K562 (cell line): ENCODE measurements around the gene A1BG. TPM values are rescaled to one million over a fixed set of nuclear protein-coding genes. Genes with fewer than 3 reads are reported as not detected.

ENCODE experiments used
- BRF1 ChIP-seq: IDR thresholded peaks from 3 replicates; pipeline ENCODE4 v1.6.1; 2011; ENCODE audit warnings: borderline replicate concordance, mild to moderate bottlenecking; ENCODE audit not compliant: insufficient read length; ENCODE audit errors: extremely low read depth
- CHD7 ChIP-seq: fragments of 200-600 bp; sonication (generic); IDR thresholded peaks from one replicate; pipeline ENCODE4 v1.6.1; 2012; ENCODE audit warnings: mild to moderate bottlenecking, low read depth, low read length, inconsistent platforms
- ERF ChIP-seq: fragments of 450-650 bp; formaldehyde crosslinking; IDR thresholded peaks from 2 replicates; pipeline ENCODE4 v1.4.0; 2020; ENCODE audit warnings: mild to moderate bottlenecking, mixed read lengths
- EZH2 ChIP-seq: IDR thresholded peaks from 2 replicates; pipeline ENCODE4 v1.6.1; 2012; ENCODE audit warnings: low read depth, mild to moderate bottlenecking, inconsistent platforms, low read length, borderline replicate concordance
- JUNB ChIP-seq: fragments of 450-650 bp; formaldehyde crosslinking; conservative IDR thresholded peaks from 2 replicates; pipeline ENCODE4 v1.4.0; 2020; ENCODE audit warnings: mild to moderate bottlenecking
- MYBL2 ChIP-seq, 2 experiments: fragments of 450-650 bp in 1 of 2; sonication (generic) in 1 of 2; formaldehyde crosslinking in 1 of 2; IDR thresholded peaks; 2 replicates each; pipeline versions ENCODE4 v1.6.1 to v1.8.1; 2017 to 2022; ENCODE audit warnings: borderline replicate concordance in 1 of 2, inconsistent platforms in 1 of 2, low read depth in 1 of 2, mild to moderate bottlenecking in 1 of 2, missing genetic modification reagents in 1 of 2, moderate library complexity in 1 of 2
- MYC ChIP-seq, 2 experiments: fragments of 250-450 bp in 1 of 2; sonication (Bioruptor Pico) in 1 of 2; IDR thresholded peaks; 2 replicates each; pipeline versions ENCODE4 v1.5.1 to v1.6.1; 2012 to 2021; ENCODE audit warnings: low read depth in 2 of 2, borderline replicate concordance in 1 of 2, improper control_type of control experiment in 1 of 2, low read length in 1 of 2, mild to moderate bottlenecking in 1 of 2, moderate library complexity in 1 of 2
- SAFB ChIP-seq: fragments of 200-400 bp; formaldehyde crosslinking; IDR thresholded peaks from 2 replicates; pipeline ENCODE4 v1.6.1; 2017; ENCODE audit warnings: low read depth, low read length, borderline replicate concordance
- SNIP1 ChIP-seq: fragments of 450-650 bp; IDR thresholded peaks from 2 replicates; pipeline ENCODE4 v1.7.1; 2017; ENCODE audit warnings: low read depth, mild to moderate bottlenecking
- SRF ChIP-seq, 2 experiments: fragments of 250-450, 450-650 bp in 1 of 2; sonication (Bioruptor Pico) in 1 of 2; sonication (generic) in 1 of 2; formaldehyde crosslinking; IDR thresholded peaks; 2 replicates each; pipeline versions ENCODE4 v1.5.0 to v1.5.1; 2020 to 2022; ENCODE audit warnings: mild to moderate bottlenecking in 1 of 2, missing genetic modification reagents in 1 of 2
- TAF15 ChIP-seq: fragments of 200-400 bp; formaldehyde crosslinking; IDR thresholded peaks from 2 replicates; pipeline ENCODE4 v1.6.1; 2017; ENCODE audit warnings: mild to moderate bottlenecking, low read depth, low read length, moderate library complexity
- TEAD4 ChIP-seq, 2 experiments: sonication (generic) in 1 of 2; formaldehyde crosslinking in 1 of 2; IDR thresholded peaks; 2 replicates each; pipeline versions ENCODE4 v1.6.1 to v1.8.0; 2012 to 2022; ENCODE audit warnings: borderline replicate concordance in 1 of 2, inconsistent platforms in 1 of 2, low read length in 1 of 2, mild to moderate bottlenecking in 1 of 2, missing genetic modification reagents in 1 of 2
- ZNF77 ChIP-seq: fragments of 250-450 bp; sonication (Bioruptor Pico); IDR thresholded peaks from 2 replicates; pipeline ENCODE4 v1.5.0; 2020
- polyA plus RNA-seq, 8 experiments: library from polyadenylated mRNA; depleted of rRNA in 4 of 8; stranded (reverse) in 5 of 8; unstranded in 3 of 8; fragments of >200 nt; fragmentation: Nextera tagmentation in 2 of 8; fragmentation: Illumina TruSeq in 1 of 8; extraction: Ambion mirVana in 2 of 8; extraction: Trizol in 1 of 8; gene quantifications; 2 replicates each; pipeline versions ENCODE4 v1.2.1 to v1.2.3, GENCODE V29; 2011 to 2014; ENCODE audit warnings: inconsistent platforms in 1 of 8, missing spikeins in 1 of 8
- total RNA-seq, 7 experiments: library from RNA; depleted of rRNA in 6 of 7; stranded (reverse); fragments of >200 nt in 6 of 7; fragmentation: Illumina TruSeq in 2 of 7; extraction: Trizol in 2 of 7; gene quantifications; 2 replicates each; pipeline versions ENCODE4 v1.2.1 to v1.2.3, GENCODE V29; 2011 to 2021; ENCODE audit warnings: low replicate concordance in 1 of 7
- TF ChIP-seq, protein P1 (sequence below): sonication (generic); formaldehyde crosslinking; IDR thresholded peaks from 2 replicates; pipeline ENCODE4 v1.8.0; 2022; ENCODE audit warnings: missing genetic modification reagents, mild to moderate bottlenecking, moderate library complexity, borderline replicate concordance

Gene A1BG
- total and polyA plus RNA-seq, 9 of the 15 experiments (the other 6 are each of a cell fraction or from before 2014, with no cell fraction given) = 0.10 to 19.8 (median 2.6) TPM

GRCh38 chr19:58395220-58395978 lies 42.1 kb upstream of the A1BG start, which contains the start of gene RNF225 (continued):
- no peak for TF ChIP-seq CHD7
- no peak for TF ChIP-seq JUNB
- no peak for TF ChIP-seq SNIP1
- TF ChIP-seq MYC (IDR thresholded peaks at IDR 0.05; ENCODE audit: low read depth, low read length) = no peak
- TF ChIP-seq MYC (CRISPR knock-in tag; IDR thresholded peaks at IDR 0.05; ENCODE audit: borderline replicate concordance, low read depth) = no peak
- TF ChIP-seq MYBL2 (IDR thresholded peaks at IDR 0.05; ENCODE audit: low read depth) = no peak
- no peak for TF ChIP-seq MYBL2 (CRISPR knock-in tag; IDR thresholded peaks at IDR 0.05; ENCODE audit: borderline replicate concordance)
- TF ChIP-seq EZH2 = no peak
- TF ChIP-seq, protein P1, sequence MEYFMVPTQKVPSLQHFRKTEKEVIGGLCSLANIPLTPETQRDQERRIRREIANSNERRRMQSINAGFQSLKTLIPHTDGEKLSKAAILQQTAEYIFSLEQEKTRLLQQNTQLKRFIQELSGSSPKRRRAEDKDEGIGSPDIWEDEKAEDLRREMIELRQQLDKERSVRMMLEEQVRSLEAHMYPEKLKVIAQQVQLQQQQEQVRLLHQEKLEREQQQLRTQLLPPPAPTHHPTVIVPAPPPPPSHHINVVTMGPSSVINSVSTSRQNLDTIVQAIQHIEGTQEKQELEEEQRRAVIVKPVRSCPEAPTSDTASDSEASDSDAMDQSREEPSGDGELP (CRISPR knock-in tag) = no peak
- TF ChIP-seq SRF (CRISPR knock-in tag; IDR thresholded peaks at IDR 0.05) = no peak
- TF ChIP-seq TEAD4 (IDR thresholded peaks at IDR 0.05; ENCODE audit: low read length) = no peak
- TF ChIP-seq TEAD4 (CRISPR knock-in tag; IDR thresholded peaks at IDR 0.05; ENCODE audit: borderline replicate concordance) = no peak
- TF ChIP-seq ZNF77 (CRISPR knock-in tag) = 0 out of 2 replicates have a peak, but pooled peaks have one; percentile 47
- TF ChIP-seq BRF1 = no peak
- no peak for TF ChIP-seq SAFB
- no peak for TF ChIP-seq TAF15
- peak; percentile 80 for TF ChIP-seq ERF (CRISPR knock-in tag)
